HUES48 (cell line): Measurements from ENCODE around the gene GPR35.
"Not testable (repeated sequence)": the region's sequence is repeated elsewhere in the genome, so short reads cannot be mapped to it uniquely, and the experiment has no call there.

Experiments
- H3K27ac ChIP-seq: one replicate; pipeline ENCODE4 v1.7.0; 2013; ENCODE audit warnings: low read depth, low read length, inconsistent platforms
- H3K27me3 ChIP-seq: 2 replicates; pipeline ENCODE4 v1.6.1; 2013; ENCODE audit warnings: mild to moderate bottlenecking, low read length; ENCODE audit not compliant: control insufficient read depth, insufficient read depth
- H3K36me3 ChIP-seq: 2 replicates; pipeline ENCODE4 v1.6.1; 2013; ENCODE audit warnings: low read length; ENCODE audit not compliant: control insufficient read depth, insufficient read depth
- H3K4me1 ChIP-seq: 2 replicates; pipeline ENCODE4 v1.6.1; 2013; ENCODE audit warnings: mild to moderate bottlenecking, low read length; ENCODE audit not compliant: control insufficient read depth, insufficient read depth
- H3K4me3 ChIP-seq: 2 replicates; pipeline ENCODE4 v1.5.1; 2013; ENCODE audit warnings: mild to moderate bottlenecking, low read depth, low read length
- H3K9ac ChIP-seq: 2 replicates; pipeline ENCODE4 v1.6.1; 2013; ENCODE audit warnings: mild to moderate bottlenecking, low read depth, low read length, moderate library complexity
- H3K9me3 ChIP-seq: 2 replicates; pipeline ENCODE4 v1.6.1; 2013; ENCODE audit warnings: low read length; ENCODE audit not compliant: control insufficient read depth, insufficient read depth

The GPR35 gene

GRCh38 chr2:240674461-240675184 lies 49.3 kb downstream of the GPR35 start:
- H3K9me3 ChIP-seq, H3K4me1 ChIP-seq, H3K9ac ChIP-seq, H3K27ac ChIP-seq, H3K4me3 ChIP-seq, H3K36me3 ChIP-seq: not testable (repeated sequence)
- H3K27me3 ChIP-seq, result peaks cover 12% of the 10 kb centered on the region

GRCh38 chr2:240675345-240675744 lies 50.1 kb downstream of the GPR35 start:
- H3K27me3 ChIP-seq, result peaks cover 12% of the 10 kb centered on the region
- H3K4me1 ChIP-seq, H3K9ac ChIP-seq, H3K9me3 ChIP-seq, H3K27ac ChIP-seq, H3K36me3 ChIP-seq, H3K4me3 ChIP-seq: not testable (repeated sequence)

GRCh38 chr2:240678043-240678442 lies 52.8 kb downstream of the GPR35 start:
- not testable (repeated sequence) for H3K4me1 ChIP-seq, H3K27ac ChIP-seq, H3K9ac ChIP-seq, H3K36me3 ChIP-seq, H3K27me3 ChIP-seq, H3K4me3 ChIP-seq, H3K9me3 ChIP-seq

- not testable (repeated sequence) for H3K4me1 ChIP-seq
These were observed 53.6 kb downstream of the GPR35 start for GRCh38 chr2:240678909-240679308.

GRCh38 chr2:240680185-240680584 lies 54.9 kb downstream of the GPR35 start:
- not testable (repeated sequence) for H3K36me3 ChIP-seq, H3K27ac ChIP-seq, H3K4me3 ChIP-seq, H3K27me3 ChIP-seq, H3K9me3 ChIP-seq, H3K9ac ChIP-seq, H3K4me1 ChIP-seq

More at GRCh38 chr2:240678909-240679308, 53.6 kb downstream of the GPR35 start:
- not testable (repeated sequence) for H3K27ac ChIP-seq, H3K4me3 ChIP-seq, H3K36me3 ChIP-seq, H3K9ac ChIP-seq, H3K27me3 ChIP-seq, H3K9me3 ChIP-seq
